GM23338 (cell line): Measurements from ENCODE around the gene STK32C. TPM values are rescaled to one million over a fixed set of nuclear protein-coding genes. Genes with fewer than 3 reads are reported as not detected.

ENCODE experiments used
- ATAC-seq: fragments of 200-7000 bp; cut with Tn5 transposase; 3 replicates; pipeline ENCODE4 v1.9.1; 2020
- DNase-seq: peaks from one replicate; pipeline ENCODE4 v3.0.0-alpha.2; 2015; ENCODE audit warnings: low spot score
- H2AFZ ChIP-seq: fragments of 200-600 bp; sonication (generic); 2 replicates; pipeline ENCODE4 v1.8.0; 2016; ENCODE audit warnings: antibody characterized with exemption, mild to moderate bottlenecking, moderate library complexity
- H3F3A ChIP-seq: fragments of 200-600 bp; sonication (generic); replicated peaks from 2 replicates; pipeline ENCODE4 v1.8.0; 2017; ENCODE audit warnings: antibody characterized with exemption, mixed run types, low read depth
- H3K27ac ChIP-seq: fragments of 200-600 bp; sonication (generic); 2 replicates; pipeline ENCODE4 v1.6.1; 2016; ENCODE audit warnings: low read depth
- H3K27me3 ChIP-seq: fragments of 200-600 bp; sonication (generic); 2 replicates; pipeline ENCODE4 v1.8.0; 2016; ENCODE audit warnings: mild to moderate bottlenecking, mixed run types, moderate library complexity; ENCODE audit not compliant: insufficient read depth
- H3K36me3 ChIP-seq: fragments of 200-600 bp; sonication (generic); 2 replicates; pipeline ENCODE4 v1.8.0; 2016; ENCODE audit warnings: mild to moderate bottlenecking; ENCODE audit not compliant: insufficient read depth
- H3K4me1 ChIP-seq: fragments of 200-600 bp; sonication (generic); 2 replicates; pipeline ENCODE4 v1.8.0; 2016; ENCODE audit warnings: mild to moderate bottlenecking, moderate library complexity; ENCODE audit not compliant: insufficient read depth
- H3K4me2 ChIP-seq: fragments of 200-600 bp; sonication (generic); 2 replicates; pipeline ENCODE4 v1.7.1; 2017; ENCODE audit warnings: mixed run types
- H3K4me3 ChIP-seq: fragments of 200-600 bp; sonication (generic); 2 replicates; pipeline ENCODE4 v1.6.1; 2016; ENCODE audit warnings: mixed run types
- H3K79me2 ChIP-seq: fragments of 200-600 bp; sonication (generic); replicated peaks from 2 replicates; pipeline ENCODE4 v1.8.0; 2017; ENCODE audit warnings: mild to moderate bottlenecking; ENCODE audit not compliant: insufficient read depth
- H3K9me2 ChIP-seq: fragments of 200-600 bp; sonication (generic); 2 replicates; pipeline ENCODE4 v1.8.0; 2017; ENCODE audit not compliant: insufficient read depth
- H4K20me1 ChIP-seq: fragments of 200-600 bp; sonication (generic); replicated peaks from 2 replicates; pipeline ENCODE4 v1.8.0; 2017; ENCODE audit warnings: mild to moderate bottlenecking; ENCODE audit not compliant: insufficient read depth
- H3K27ac Mint-ChIP-seq: 2 replicates; pipeline ENCODE4 v1.8.0; 2020; ENCODE audit warnings: inconsistent platforms, mild to moderate bottlenecking, moderate library complexity, mixed read lengths
- H3K27me3 Mint-ChIP-seq: 3 replicates; pipeline ENCODE4 v1.8.0; 2022; ENCODE audit warnings: low read depth, mild to moderate bottlenecking, moderate library complexity, mixed read lengths, inconsistent platforms; ENCODE audit not compliant: insufficient read depth, poor library complexity
- H3K36me3 Mint-ChIP-seq: 3 replicates; pipeline ENCODE4 v1.8.0; 2021; ENCODE audit warnings: low read depth, mild to moderate bottlenecking, inconsistent platforms, moderate library complexity, mixed read lengths
- H3K4me1 Mint-ChIP-seq: 3 replicates; pipeline ENCODE4 v1.8.0; 2020; ENCODE audit warnings: mild to moderate bottlenecking, inconsistent platforms, mixed read lengths
- H3K4me3 Mint-ChIP-seq: 3 replicates; pipeline ENCODE4 v1.8.0; 2021; ENCODE audit warnings: moderate library complexity, mild to moderate bottlenecking, inconsistent platforms, mixed read lengths
- H3K9me3 Mint-ChIP-seq: 3 replicates; pipeline ENCODE4 v1.8.0; 2020; ENCODE audit warnings: moderate library complexity, mild to moderate bottlenecking, inconsistent platforms, mixed read lengths
- CREB1 ChIP-seq: fragments of 250-450 bp; sonication (Bioruptor Pico); IDR thresholded peaks from 2 replicates; pipeline ENCODE4 v1.5.0; 2020; ENCODE audit warnings: low read depth, mild to moderate bottlenecking, moderate library complexity
- ETS1 ChIP-seq: IDR thresholded peaks from 2 replicates; pipeline ENCODE4 v1.6.1; 2016; ENCODE audit warnings: antibody characterized with exemption
- EZH2 ChIP-seq: fragments of 200-600 bp; sonication (generic); IDR thresholded peaks from one replicate; pipeline ENCODE4 v1.8.0; 2017; ENCODE audit warnings: antibody characterized with exemption, mild to moderate bottlenecking, low read depth; ENCODE audit not compliant: unreplicated experiment
- EZH2phosphoT487 ChIP-seq: fragments of 200-600 bp; sonication (generic); IDR thresholded peaks from one replicate; pipeline ENCODE4 v1.8.1; 2018; ENCODE audit warnings: antibody characterized with exemption; ENCODE audit not compliant: unreplicated experiment
- JUNB ChIP-seq: IDR thresholded peaks from one replicate; pipeline ENCODE4 v1.6.1; 2016; ENCODE audit warnings: antibody characterized with exemption; ENCODE audit not compliant: unreplicated experiment
- NANOG ChIP-seq: IDR thresholded peaks from 2 replicates; pipeline ENCODE4 v1.6.1; 2016; ENCODE audit warnings: antibody characterized with exemption, borderline replicate concordance
- POLR2AphosphoS5 ChIP-seq: IDR thresholded peaks from 2 replicates; pipeline ENCODE4 v1.6.1; 2016; ENCODE audit warnings: antibody characterized with exemption, low read depth
- STAT1 ChIP-seq: IDR thresholded peaks from one replicate; pipeline ENCODE4 v1.6.1; 2016; ENCODE audit warnings: antibody characterized with exemption; ENCODE audit not compliant: unreplicated experiment
- ZNF114 ChIP-seq: fragments of 250-450 bp; sonication (Bioruptor Pico); IDR thresholded peaks from 2 replicates; pipeline ENCODE4 v1.5.0; 2020; ENCODE audit warnings: mild to moderate bottlenecking, moderate library complexity
- ZNF331 ChIP-seq: fragments of 250-450 bp; sonication (Bioruptor Pico); IDR thresholded peaks from 2 replicates; pipeline ENCODE4 v1.5.0; 2020; ENCODE audit warnings: low read depth, mild to moderate bottlenecking, moderate library complexity
- polyA plus RNA-seq: library from polyadenylated mRNA; unstranded; fragments of >200 nt; fragmentation: Nextera tagmentation; extraction: Ambion mirVana; gene quantifications from 2 replicates; pipeline ENCODE4 v1.2.1, GENCODE V29; 2016
- total RNA-seq: library from RNA; depleted of rRNA; stranded (reverse); fragments of >200 nt; shearing (Covaris generic); gene quantifications from 2 replicates; pipeline ENCODE4 v1.2.3, GENCODE V29; 2014
- TF ChIP-seq, protein P1 (sequence below): IDR thresholded peaks from one replicate; pipeline ENCODE4 v1.6.1; 2018; ENCODE audit warnings: antibody characterized with exemption; ENCODE audit not compliant: unreplicated experiment
- TF ChIP-seq, protein P2 (sequence below), 2 experiments: fragments of 200-600 bp in 1 of 2; sonication (generic) in 1 of 2; conservative IDR thresholded peaks; 2 replicates each; pipeline versions ENCODE4 v1.5.1 to v1.6.1; 2016 to 2017; ENCODE audit warnings: antibody characterized with exemption in 2 of 2, low read depth in 2 of 2, mild to moderate bottlenecking in 2 of 2, moderate library complexity in 1 of 2
- TF ChIP-seq, protein P3 (sequence below): fragments of 250-450 bp; sonication (Bioruptor Pico); IDR thresholded peaks from 2 replicates; pipeline ENCODE4 v1.5.0; 2020; ENCODE audit warnings: mild to moderate bottlenecking, moderate library complexity

The STK32C gene
- total and polyA plus RNA-seq, 2 experiments from 2014 or later = 10.2 to 20.5 TPM

GRCh38 chr10:132249226-132249724, 58.5 kb downstream of the STK32C start:
- no peaks in the 10 kb centered on the region for H3K36me3 Mint-ChIP-seq
- H3K27me3 ChIP-seq = no peaks in the 10 kb centered on the region
- no peaks in the 10 kb centered on the region for H3K79me2 ChIP-seq
- H2AFZ ChIP-seq = no peak overlapping the region
- no peak overlapping the region for H3K27ac Mint-ChIP-seq
- H3K4me2 ChIP-seq = no peak overlapping the region
- no peak overlapping the region for H3K4me3 ChIP-seq
- H3K4me3 Mint-ChIP-seq = peak overlapping the region; percentile 81; the same call in 2 of the 3 replicates
- DNase-seq (no peak), ATAC-seq (peak; percentile 24)
- peaks cover 18% of the 10 kb centered on the region for H3K4me1 Mint-ChIP-seq
- no peaks in the 10 kb centered on the region for H3F3A ChIP-seq
- H3K9me3 Mint-ChIP-seq = no peaks in the 10 kb centered on the region
- H3K9me2 ChIP-seq = no peaks in the 10 kb centered on the region
- no peak overlapping the region for H3K27ac ChIP-seq
- H3K27me3 Mint-ChIP-seq = peaks cover 11% of the 10 kb centered on the region
- no peaks in the 10 kb centered on the region for H4K20me1 ChIP-seq
- no peaks in the 10 kb centered on the region for H3K36me3 ChIP-seq
- TF ChIP-seq ZNF114 (CRISPR knock-in tag) (no peak), EZH2 (no peak), EZH2phosphoT487 (no peak), STAT1 (no peak), ETS1 (no peak), CREB1 (CRISPR knock-in tag) (no peak), JUNB (no peak), POLR2AphosphoS5 (no peak), NANOG (no peak), ZNF331 (CRISPR knock-in tag) (no peak)
- TF ChIP-seq, protein P1, sequence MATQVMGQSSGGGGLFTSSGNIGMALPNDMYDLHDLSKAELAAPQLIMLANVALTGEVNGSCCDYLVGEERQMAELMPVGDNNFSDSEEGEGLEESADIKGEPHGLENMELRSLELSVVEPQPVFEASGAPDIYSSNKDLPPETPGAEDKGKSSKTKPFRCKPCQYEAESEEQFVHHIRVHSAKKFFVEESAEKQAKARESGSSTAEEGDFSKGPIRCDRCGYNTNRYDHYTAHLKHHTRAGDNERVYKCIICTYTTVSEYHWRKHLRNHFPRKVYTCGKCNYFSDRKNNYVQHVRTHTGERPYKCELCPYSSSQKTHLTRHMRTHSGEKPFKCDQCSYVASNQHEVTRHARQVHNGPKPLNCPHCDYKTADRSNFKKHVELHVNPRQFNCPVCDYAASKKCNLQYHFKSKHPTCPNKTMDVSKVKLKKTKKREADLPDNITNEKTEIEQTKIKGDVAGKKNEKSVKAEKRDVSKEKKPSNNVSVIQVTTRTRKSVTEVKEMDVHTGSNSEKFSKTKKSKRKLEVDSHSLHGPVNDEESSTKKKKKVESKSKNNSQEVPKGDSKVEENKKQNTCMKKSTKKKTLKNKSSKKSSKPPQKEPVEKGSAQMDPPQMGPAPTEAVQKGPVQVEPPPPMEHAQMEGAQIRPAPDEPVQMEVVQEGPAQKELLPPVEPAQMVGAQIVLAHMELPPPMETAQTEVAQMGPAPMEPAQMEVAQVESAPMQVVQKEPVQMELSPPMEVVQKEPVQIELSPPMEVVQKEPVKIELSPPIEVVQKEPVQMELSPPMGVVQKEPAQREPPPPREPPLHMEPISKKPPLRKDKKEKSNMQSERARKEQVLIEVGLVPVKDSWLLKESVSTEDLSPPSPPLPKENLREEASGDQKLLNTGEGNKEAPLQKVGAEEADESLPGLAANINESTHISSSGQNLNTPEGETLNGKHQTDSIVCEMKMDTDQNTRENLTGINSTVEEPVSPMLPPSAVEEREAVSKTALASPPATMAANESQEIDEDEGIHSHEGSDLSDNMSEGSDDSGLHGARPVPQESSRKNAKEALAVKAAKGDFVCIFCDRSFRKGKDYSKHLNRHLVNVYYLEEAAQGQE = no peak
- TF ChIP-seq, protein P2, sequence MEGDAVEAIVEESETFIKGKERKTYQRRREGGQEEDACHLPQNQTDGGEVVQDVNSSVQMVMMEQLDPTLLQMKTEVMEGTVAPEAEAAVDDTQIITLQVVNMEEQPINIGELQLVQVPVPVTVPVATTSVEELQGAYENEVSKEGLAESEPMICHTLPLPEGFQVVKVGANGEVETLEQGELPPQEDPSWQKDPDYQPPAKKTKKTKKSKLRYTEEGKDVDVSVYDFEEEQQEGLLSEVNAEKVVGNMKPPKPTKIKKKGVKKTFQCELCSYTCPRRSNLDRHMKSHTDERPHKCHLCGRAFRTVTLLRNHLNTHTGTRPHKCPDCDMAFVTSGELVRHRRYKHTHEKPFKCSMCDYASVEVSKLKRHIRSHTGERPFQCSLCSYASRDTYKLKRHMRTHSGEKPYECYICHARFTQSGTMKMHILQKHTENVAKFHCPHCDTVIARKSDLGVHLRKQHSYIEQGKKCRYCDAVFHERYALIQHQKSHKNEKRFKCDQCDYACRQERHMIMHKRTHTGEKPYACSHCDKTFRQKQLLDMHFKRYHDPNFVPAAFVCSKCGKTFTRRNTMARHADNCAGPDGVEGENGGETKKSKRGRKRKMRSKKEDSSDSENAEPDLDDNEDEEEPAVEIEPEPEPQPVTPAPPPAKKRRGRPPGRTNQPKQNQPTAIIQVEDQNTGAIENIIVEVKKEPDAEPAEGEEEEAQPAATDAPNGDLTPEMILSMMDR (conservative IDR thresholded peaks at IDR 0.05; ENCODE audit: low read depth in 2 of 2) = no peak
- TF ChIP-seq, protein P3, sequence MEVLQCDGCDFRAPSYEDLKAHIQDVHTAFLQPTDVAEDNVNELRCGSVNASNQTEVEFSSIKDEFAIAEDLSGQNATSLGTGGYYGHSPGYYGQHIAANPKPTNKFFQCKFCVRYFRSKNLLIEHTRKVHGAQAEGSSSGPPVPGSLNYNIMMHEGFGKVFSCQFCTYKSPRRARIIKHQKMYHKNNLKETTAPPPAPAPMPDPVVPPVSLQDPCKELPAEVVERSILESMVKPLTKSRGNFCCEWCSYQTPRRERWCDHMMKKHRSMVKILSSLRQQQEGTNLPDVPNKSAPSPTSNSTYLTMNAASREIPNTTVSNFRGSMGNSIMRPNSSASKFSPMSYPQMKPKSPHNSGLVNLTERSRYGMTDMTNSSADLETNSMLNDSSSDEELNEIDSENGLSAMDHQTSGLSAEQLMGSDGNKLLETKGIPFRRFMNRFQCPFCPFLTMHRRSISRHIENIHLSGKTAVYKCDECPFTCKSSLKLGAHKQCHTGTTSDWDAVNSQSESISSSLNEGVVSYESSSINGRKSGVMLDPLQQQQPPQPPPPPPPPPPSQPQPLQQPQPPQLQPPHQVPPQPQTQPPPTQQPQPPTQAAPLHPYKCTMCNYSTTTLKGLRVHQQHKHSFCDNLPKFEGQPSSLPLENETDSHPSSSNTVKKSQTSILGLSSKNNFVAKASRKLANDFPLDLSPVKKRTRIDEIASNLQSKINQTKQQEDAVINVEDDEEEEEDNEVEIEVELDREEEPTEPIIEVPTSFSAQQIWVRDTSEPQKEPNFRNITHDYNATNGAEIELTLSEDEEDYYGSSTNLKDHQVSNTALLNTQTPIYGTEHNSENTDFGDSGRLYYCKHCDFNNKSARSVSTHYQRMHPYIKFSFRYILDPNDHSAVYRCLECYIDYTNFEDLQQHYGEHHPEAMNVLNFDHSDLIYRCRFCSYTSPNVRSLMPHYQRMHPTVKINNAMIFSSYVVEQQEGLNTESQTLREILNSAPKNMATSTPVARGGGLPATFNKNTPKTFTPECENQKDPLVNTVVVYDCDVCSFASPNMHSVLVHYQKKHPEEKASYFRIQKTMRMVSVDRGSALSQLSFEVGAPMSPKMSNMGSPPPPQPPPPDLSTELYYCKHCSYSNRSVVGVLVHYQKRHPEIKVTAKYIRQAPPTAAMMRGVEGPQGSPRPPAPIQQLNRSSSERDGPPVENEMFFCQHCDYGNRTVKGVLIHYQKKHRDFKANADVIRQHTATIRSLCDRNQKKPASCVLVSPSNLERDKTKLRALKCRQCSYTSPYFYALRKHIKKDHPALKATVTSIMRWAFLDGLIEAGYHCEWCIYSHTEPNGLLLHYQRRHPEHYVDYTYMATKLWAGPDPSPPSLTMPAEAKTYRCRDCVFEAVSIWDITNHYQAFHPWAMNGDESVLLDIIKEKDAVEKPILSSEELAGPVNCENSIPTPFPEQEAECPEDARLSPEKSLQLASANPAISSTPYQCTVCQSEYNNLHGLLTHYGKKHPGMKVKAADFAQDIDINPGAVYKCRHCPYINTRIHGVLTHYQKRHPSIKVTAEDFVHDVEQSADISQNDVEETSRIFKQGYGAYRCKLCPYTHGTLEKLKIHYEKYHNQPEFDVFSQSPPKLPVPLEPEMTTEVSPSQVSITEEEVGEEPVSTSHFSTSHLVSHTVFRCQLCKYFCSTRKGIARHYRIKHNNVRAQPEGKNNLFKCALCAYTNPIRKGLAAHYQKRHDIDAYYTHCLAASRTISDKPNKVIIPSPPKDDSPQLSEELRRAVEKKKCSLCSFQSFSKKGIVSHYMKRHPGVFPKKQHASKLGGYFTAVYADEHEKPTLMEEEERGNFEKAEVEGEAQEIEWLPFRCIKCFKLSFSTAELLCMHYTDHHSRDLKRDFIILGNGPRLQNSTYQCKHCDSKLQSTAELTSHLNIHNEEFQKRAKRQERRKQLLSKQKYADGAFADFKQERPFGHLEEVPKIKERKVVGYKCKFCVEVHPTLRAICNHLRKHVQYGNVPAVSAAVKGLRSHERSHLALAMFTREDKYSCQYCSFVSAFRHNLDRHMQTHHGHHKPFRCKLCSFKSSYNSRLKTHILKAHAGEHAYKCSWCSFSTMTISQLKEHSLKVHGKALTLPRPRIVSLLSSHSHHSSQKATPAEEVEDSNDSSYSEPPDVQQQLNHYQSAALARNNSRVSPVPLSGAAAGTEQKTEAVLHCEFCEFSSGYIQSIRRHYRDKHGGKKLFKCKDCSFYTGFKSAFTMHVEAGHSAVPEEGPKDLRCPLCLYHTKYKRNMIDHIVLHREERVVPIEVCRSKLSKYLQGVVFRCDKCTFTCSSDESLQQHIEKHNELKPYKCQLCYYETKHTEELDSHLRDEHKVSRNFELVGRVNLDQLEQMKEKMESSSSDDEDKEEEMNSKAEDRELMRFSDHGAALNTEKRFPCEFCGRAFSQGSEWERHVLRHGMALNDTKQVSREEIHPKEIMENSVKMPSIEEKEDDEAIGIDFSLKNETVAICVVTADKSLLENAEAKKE (CRISPR knock-in tag) = no peak
- H3K4me1 ChIP-seq = no peaks in the 10 kb centered on the region
